HUES48 (cell line): Measurements from ENCODE around the gene SOWAHA.

Experiments used
- H3K27ac ChIP-seq: one replicate; pipeline ENCODE4 v1.7.0; 2013; ENCODE audit warnings: low read depth, low read length, inconsistent platforms
- H3K27me3 ChIP-seq: 2 replicates; pipeline ENCODE4 v1.6.1; 2013; ENCODE audit warnings: mild to moderate bottlenecking, low read length; ENCODE audit not compliant: control insufficient read depth, insufficient read depth
- H3K36me3 ChIP-seq: 2 replicates; pipeline ENCODE4 v1.6.1; 2013; ENCODE audit warnings: low read length; ENCODE audit not compliant: control insufficient read depth, insufficient read depth
- H3K4me1 ChIP-seq: 2 replicates; pipeline ENCODE4 v1.6.1; 2013; ENCODE audit warnings: mild to moderate bottlenecking, low read length; ENCODE audit not compliant: control insufficient read depth, insufficient read depth
- H3K4me3 ChIP-seq: 2 replicates; pipeline ENCODE4 v1.5.1; 2013; ENCODE audit warnings: mild to moderate bottlenecking, low read depth, low read length
- H3K9ac ChIP-seq: 2 replicates; pipeline ENCODE4 v1.6.1; 2013; ENCODE audit warnings: mild to moderate bottlenecking, low read depth, low read length, moderate library complexity
- H3K9me3 ChIP-seq: 2 replicates; pipeline ENCODE4 v1.6.1; 2013; ENCODE audit warnings: low read length; ENCODE audit not compliant: control insufficient read depth, insufficient read depth

Gene SOWAHA

GRCh38 chr5:132827943-132828673 is 15.0 kb downstream of the SOWAHA start:
- H3K27me3 ChIP-seq = peaks cover 85% of the 10 kb centered on the region
- H3K36me3 ChIP-seq = no peaks in the 10 kb centered on the region
- H3K9ac ChIP-seq = no peak overlapping the region
- no peaks in the 10 kb centered on the region for H3K9me3 ChIP-seq
- H3K4me1 ChIP-seq = peaks cover 3% of the 10 kb centered on the region
- no peak overlapping the region for H3K4me3 ChIP-seq
- no peak overlapping the region for H3K27ac ChIP-seq

GRCh38 chr5:132828846-132829494 is 15.9 kb downstream of the SOWAHA start:
- H3K9me3 ChIP-seq = no peaks in the 10 kb centered on the region
- peaks cover 80% of the 10 kb centered on the region for H3K27me3 ChIP-seq
- no peaks in the 10 kb centered on the region; the same call in 1 of the 2 replicates for H3K4me1 ChIP-seq
- no peaks in the 10 kb centered on the region for H3K36me3 ChIP-seq
- H3K9ac ChIP-seq = no peak overlapping the region
- H3K4me3 ChIP-seq = no peak overlapping the region
- no peak overlapping the region for H3K27ac ChIP-seq

DNA sequence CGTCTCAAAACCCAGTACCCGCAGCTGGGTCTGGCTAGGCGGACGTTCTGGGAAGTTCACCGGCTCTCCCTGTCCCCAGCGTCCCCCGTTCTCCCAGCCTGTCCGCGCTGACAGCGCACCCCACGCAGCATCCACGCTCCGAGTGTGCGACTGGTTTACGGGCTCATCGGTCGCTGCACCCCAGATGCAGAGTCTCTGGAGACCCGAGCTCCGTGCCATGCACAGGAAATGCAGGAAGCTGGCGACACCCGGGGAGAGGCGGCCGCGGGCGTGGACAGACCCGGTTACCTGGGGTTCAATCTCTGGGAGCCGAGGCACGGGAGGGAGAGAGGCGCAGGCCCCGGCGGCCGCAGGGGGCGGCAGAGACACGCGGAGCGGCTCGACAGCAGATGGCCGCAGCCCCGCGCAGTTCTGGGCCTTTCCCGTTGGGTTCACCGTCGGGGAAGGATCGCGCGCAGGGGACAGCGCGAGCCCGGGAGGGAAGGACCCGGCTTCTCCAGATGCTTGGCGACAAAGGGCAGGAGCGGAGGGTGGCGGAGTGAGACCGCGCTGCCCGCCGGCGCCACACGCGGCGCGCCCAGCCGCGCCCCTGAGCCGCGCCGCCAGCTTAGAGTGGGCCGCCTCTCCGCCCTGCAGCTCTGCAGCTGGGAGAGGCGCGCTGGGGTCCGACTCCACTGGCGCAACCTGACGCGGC is 16.8 kb downstream of the SOWAHA start:
- no peaks in the 10 kb centered on the region; the same call in 1 of the 2 replicates for H3K4me1 ChIP-seq

GRCh38 chr5:132830436-132831094 is 17.5 kb downstream of the SOWAHA start, which contains the start of gene SHROOM1:
Gene SHROOM1 (minus strand): TSS chr5:132830647. CDS start chr5:132826140, 4,507 bp downstream.
- H3K27me3 ChIP-seq = peaks cover 65% of the 10 kb centered on the region
- no peak within 1 kb of the TSS for H3K27ac ChIP-seq
- H3K9me3 ChIP-seq = no peaks in the 10 kb centered on the region
- H3K36me3 ChIP-seq = no peaks in the 10 kb centered on the region
- peak within 1 kb of the TSS; percentile 69 for H3K4me3 ChIP-seq
- no peaks in the 10 kb centered on the region; the same call in 1 of the 2 replicates for H3K4me1 ChIP-seq
- H3K9ac ChIP-seq = peak within 1 kb of the TSS; percentile 19; the same call in 1 of the 2 replicates

More for the DNA sequence above, 16.8 kb downstream of the SOWAHA start:
- Histone ChIP-seq H3K27me3 (peaks cover 71% of the 10 kb centered on the region), H3K9ac (peak overlapping the region; percentile 19; the same call in 1 of the 2 replicates), H3K36me3 (no peaks in the 10 kb centered on the region), H3K4me3 (peak overlapping the region; percentile 69), H3K27ac (no peak overlapping the region), H3K9me3 (no peaks in the 10 kb centered on the region)

DNA sequence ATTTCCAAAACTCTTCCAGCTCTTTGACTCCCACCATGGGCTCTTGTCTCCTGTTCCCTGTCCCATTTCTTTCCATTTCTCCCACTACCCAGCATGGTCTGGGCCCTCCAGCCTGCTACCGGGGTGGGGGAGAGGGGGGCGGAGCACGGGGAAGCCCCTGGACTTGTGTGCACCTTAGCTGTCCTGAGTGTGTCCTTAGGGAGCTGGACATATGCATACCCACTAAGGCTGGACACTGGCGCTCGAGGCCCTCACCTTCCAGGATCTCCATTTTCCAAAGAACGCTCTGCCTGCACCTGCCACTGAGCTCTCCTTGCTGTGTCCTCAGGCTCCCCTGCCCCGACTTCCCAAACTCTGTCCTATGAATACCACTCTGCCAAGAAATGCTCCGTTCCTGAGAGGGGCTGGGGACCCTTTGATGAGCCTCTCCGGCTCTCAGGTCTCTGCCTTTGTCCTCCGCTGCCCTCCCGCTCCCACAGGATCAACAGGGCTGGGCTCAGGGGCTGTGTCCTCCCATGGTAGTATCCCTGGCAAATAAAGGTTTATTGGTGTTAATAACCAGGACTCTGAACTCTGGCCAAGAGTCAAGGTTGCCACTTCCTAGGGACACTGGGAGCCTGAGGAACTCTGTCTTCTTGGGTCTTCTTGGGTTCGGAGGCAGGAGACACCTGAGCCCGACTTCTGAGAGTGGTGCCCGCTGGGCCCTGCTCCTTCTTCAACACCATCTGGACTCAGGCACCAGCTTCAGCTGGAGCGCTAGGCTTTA is 18.2 kb downstream of the SOWAHA start:
- H3K27me3 ChIP-seq = peaks cover 58% of the 10 kb centered on the region
- no peak overlapping the region for H3K9ac ChIP-seq
- no peaks in the 10 kb centered on the region for H3K9me3 ChIP-seq
- H3K4me3 ChIP-seq = peak overlapping the region; percentile 69; the same call in 1 of the 2 replicates
- no peak overlapping the region for H3K27ac ChIP-seq
- H3K36me3 ChIP-seq = no peaks in the 10 kb centered on the region
- H3K4me1 ChIP-seq = no peaks in the 10 kb centered on the region; the same call in 1 of the 2 replicates

- Histone ChIP-seq H3K4me1 (no peaks in the 10 kb centered on the region), H3K9me3 (no peaks in the 10 kb centered on the region), H3K27ac (no peak overlapping the region), H3K4me3 (no peak overlapping the region), H3K36me3 (no peaks in the 10 kb centered on the region), H3K27me3 (peaks cover 47% of the 10 kb centered on the region), H3K9ac (no peak overlapping the region)
Observed at GRCh38 chr5:132832612-132833011, 19.5 kb downstream of the SOWAHA start.

DNA sequence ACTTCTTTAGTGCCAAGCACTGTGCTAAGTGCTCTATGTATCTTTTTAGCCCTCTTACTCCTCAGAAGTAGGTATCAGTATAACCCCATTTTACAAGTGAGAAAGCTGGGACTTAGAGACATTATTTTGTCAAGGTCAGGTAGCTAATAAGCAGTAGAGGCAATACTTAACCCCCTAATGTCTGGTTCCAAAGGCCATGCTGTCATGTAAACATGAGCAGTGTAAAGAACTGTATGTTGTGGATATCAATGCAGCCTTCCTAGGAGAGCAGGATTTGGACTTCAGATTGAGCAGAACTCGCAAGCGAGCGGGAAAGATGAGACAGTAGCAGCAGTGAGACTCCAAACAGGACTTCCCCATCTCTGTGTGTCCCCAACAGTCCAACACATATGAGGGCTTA is 21.0 kb downstream of the SOWAHA start:
- Histone ChIP-seq H3K4me3 (no peak overlapping the region), H3K27ac (no peak overlapping the region), H3K9ac (no peak overlapping the region), H3K27me3 (peaks cover 32% of the 10 kb centered on the region), H3K36me3 (no peaks in the 10 kb centered on the region), H3K9me3 (no peaks in the 10 kb centered on the region), H3K4me1 (no peaks in the 10 kb centered on the region)

DNA sequence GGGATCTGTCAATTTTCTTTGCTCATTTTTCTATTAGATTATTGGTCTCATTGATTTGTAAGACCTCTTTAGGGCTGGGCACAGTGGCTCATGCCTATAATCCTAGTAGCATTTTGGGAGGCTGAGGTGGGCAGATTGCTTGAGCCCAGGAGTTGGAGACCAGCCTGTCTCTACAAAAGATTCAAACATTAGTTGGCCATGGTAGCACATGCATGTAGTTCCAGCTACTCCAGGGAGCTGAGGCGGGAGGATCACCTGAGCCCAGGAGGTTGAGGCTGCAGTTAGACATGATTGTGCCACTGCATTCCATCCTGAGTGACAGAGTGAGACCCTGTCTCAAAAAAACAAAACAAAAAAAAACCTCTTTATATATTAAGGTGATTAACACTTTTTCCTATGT is 23.8 kb downstream of the SOWAHA start:
- Histone ChIP-seq H3K36me3 (no peaks in the 10 kb centered on the region), H3K4me1 (no peaks in the 10 kb centered on the region), H3K27ac (no peak overlapping the region), H3K9ac (no peak overlapping the region), H3K4me3 (no peak overlapping the region), H3K9me3 (no peaks in the 10 kb centered on the region), H3K27me3 (peaks cover 6% of the 10 kb centered on the region; the same call in 1 of the 2 replicates)

DNA sequence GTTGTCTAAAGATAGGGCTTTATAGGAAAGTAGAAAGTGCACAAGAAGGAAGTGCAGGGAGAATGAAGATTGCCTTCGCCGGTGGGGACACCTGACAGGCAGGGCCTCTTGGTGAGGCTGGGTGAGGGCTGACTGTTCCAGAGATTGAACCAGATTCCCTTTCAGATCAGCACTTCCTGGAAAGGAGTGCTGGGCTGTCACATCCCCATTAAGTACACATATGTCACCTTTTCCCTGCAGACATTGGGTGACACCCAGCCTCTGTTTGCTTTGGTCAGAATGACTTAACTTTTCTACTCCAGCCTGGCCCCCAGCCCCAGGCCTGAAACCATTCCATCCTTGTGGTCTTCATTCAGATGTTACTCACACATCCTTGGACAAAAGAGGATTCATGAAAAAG is 24.8 kb downstream of the SOWAHA start:
- no peak overlapping the region for H3K9ac ChIP-seq
- no peak overlapping the region for H3K27ac ChIP-seq
- H3K4me1 ChIP-seq = no peaks in the 10 kb centered on the region
- no peaks in the 10 kb centered on the region for H3K9me3 ChIP-seq
- no peak overlapping the region for H3K4me3 ChIP-seq
- H3K36me3 ChIP-seq = no peaks in the 10 kb centered on the region
- H3K27me3 ChIP-seq = peaks cover 2% of the 10 kb centered on the region; the same call in 1 of the 2 replicates
